ENCODE measurements around the gene MGMT.

Gene MGMT

DNA sequence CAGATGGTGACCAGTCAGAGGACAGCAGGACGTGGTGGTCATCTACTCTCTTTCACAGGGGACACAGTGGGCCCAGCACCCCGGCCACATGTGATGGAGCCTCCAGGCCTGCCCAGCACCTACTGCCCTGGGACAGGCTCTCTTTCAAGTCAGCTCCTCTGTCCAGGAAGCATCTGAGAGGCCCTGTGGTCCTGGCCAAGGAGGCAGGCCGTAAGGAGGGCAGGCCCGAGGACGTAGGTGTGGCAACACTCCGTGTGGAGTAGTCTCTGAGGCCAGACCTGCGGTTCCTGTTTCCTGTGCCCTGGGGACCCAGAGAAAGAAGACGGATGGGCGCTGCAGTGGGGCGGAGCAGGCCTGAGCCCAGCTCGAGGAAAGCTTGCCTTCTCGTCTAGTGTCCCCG, 317.9 kb downstream of the MGMT start:
- H3K27me3 ChIP-seq (ENCODE audit: insufficient read depth, low read length): no peaks in the 10 kb centered on the region
- no peak overlapping the region for H3K4me2 ChIP-seq (ENCODE audit: low read length)
- H3K4me1 ChIP-seq (ENCODE audit: insufficient read depth, low read length, severe bottlenecking): no peaks in the 10 kb centered on the region
- H4K20me1 ChIP-seq (ENCODE audit: insufficient read depth, low read length): no peaks in the 10 kb centered on the region
- no peak overlapping the region for H3K4me3 ChIP-seq (ENCODE audit: low read depth, low read length, poor library complexity, severe bottlenecking)
- H3K9me2 ChIP-seq (ENCODE audit: low read depth, low read length): no peaks in the 10 kb centered on the region
- H3K36me3 ChIP-seq (ENCODE audit: insufficient read depth, low read length): no peaks in the 10 kb centered on the region
- no peaks in the 10 kb centered on the region for H3K9me3 ChIP-seq (ENCODE audit: low read length)
- no peak overlapping the region for H3K9ac ChIP-seq (ENCODE audit: low read length)
- no peak for TF ChIP-seq EZH2 (IDR thresholded peaks at IDR 0.05; ENCODE audit: borderline replicate concordance, low read length)
- TF ChIP-seq, protein P1, sequence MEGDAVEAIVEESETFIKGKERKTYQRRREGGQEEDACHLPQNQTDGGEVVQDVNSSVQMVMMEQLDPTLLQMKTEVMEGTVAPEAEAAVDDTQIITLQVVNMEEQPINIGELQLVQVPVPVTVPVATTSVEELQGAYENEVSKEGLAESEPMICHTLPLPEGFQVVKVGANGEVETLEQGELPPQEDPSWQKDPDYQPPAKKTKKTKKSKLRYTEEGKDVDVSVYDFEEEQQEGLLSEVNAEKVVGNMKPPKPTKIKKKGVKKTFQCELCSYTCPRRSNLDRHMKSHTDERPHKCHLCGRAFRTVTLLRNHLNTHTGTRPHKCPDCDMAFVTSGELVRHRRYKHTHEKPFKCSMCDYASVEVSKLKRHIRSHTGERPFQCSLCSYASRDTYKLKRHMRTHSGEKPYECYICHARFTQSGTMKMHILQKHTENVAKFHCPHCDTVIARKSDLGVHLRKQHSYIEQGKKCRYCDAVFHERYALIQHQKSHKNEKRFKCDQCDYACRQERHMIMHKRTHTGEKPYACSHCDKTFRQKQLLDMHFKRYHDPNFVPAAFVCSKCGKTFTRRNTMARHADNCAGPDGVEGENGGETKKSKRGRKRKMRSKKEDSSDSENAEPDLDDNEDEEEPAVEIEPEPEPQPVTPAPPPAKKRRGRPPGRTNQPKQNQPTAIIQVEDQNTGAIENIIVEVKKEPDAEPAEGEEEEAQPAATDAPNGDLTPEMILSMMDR (IDR thresholded peaks at IDR 0.05; ENCODE audit: low read length): no peak
- H2AFZ ChIP-seq (ENCODE audit: low read length): no peak overlapping the region
- no peak overlapping the region for H3K27ac ChIP-seq (ENCODE audit: low read depth, low read length, poor library complexity, severe bottlenecking)
- no peaks in the 10 kb centered on the region for H3K79me2 ChIP-seq (ENCODE audit: insufficient read depth, low read length)
- no peaks in the 10 kb centered on the region for H3F3A ChIP-seq (ENCODE audit: insufficient read depth, low read length)

- Histone ChIP-seq H3K9me2 (ENCODE audit: low read depth, low read length) (no peaks in the 10 kb centered on the region), H3K9ac (ENCODE audit: low read length) (no peak overlapping the region), H3K36me3 (ENCODE audit: insufficient read depth, low read length) (no peaks in the 10 kb centered on the region), H3K4me3 (ENCODE audit: low read depth, low read length, poor library complexity, severe bottlenecking) (no peak overlapping the region), H3K79me2 (ENCODE audit: insufficient read depth, low read length) (no peaks in the 10 kb centered on the region), H3K9me3 (ENCODE audit: low read length) (no peaks in the 10 kb centered on the region), H3K27ac (ENCODE audit: low read depth, low read length, poor library complexity, severe bottlenecking) (no peak overlapping the region), H3K27me3 (ENCODE audit: insufficient read depth, low read length) (no peaks in the 10 kb centered on the region), H4K20me1 (ENCODE audit: insufficient read depth, low read length) (no peaks in the 10 kb centered on the region), H3F3A (ENCODE audit: insufficient read depth, low read length) (no peaks in the 10 kb centered on the region), H3K4me1 (ENCODE audit: insufficient read depth, low read length, severe bottlenecking) (no peaks in the 10 kb centered on the region), H2AFZ (ENCODE audit: low read length) (no peak overlapping the region), H3K4me2 (ENCODE audit: low read length) (no peak overlapping the region)
- no peak for TF ChIP-seq EZH2 (IDR thresholded peaks at IDR 0.05; ENCODE audit: borderline replicate concordance, low read length)
- TF ChIP-seq, protein P1 (IDR thresholded peaks at IDR 0.05; ENCODE audit: low read length): no peak
Measured at GRCh38 chr10:129785536-129785981, 318.5 kb downstream of the MGMT start.

DNA sequence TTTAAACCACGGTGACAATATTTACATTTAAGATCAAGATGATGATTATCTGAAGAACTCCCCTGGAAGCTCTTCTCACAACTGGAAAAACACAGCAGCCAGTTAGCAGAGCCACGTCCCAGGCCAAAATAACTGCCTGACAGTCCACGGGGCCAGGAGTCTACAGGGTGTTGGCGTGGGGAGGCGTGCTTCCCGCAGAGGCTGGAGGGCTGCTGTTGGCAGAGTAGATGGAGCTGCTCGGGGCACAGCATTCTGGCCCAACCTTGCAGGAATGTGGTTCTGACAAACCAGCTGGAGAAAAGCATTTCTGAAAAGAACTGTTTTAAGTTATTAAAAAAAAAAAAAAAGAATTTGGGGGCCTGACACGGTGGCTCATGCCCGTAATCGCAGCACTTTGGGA, 319.2 kb downstream of the MGMT start:
- Histone ChIP-seq H3K27ac (ENCODE audit: low read depth, low read length, poor library complexity, severe bottlenecking) (no peak overlapping the region), H3K4me2 (ENCODE audit: low read length) (no peak overlapping the region), H3K4me1 (ENCODE audit: insufficient read depth, low read length, severe bottlenecking) (no peaks in the 10 kb centered on the region), H3K36me3 (ENCODE audit: insufficient read depth, low read length) (no peaks in the 10 kb centered on the region), H3K9me3 (ENCODE audit: low read length) (no peaks in the 10 kb centered on the region), H2AFZ (ENCODE audit: low read length) (no peak overlapping the region), H4K20me1 (ENCODE audit: insufficient read depth, low read length) (no peaks in the 10 kb centered on the region), H3F3A (ENCODE audit: insufficient read depth, low read length) (no peaks in the 10 kb centered on the region), H3K79me2 (ENCODE audit: insufficient read depth, low read length) (no peaks in the 10 kb centered on the region), H3K9me2 (ENCODE audit: low read depth, low read length) (no peaks in the 10 kb centered on the region), H3K9ac (ENCODE audit: low read length) (no peak overlapping the region), H3K27me3 (ENCODE audit: insufficient read depth, low read length) (no peaks in the 10 kb centered on the region), H3K4me3 (ENCODE audit: low read depth, low read length, poor library complexity, severe bottlenecking) (no peak overlapping the region)
- TF ChIP-seq, protein P1 (IDR thresholded peaks at IDR 0.05; ENCODE audit: low read length): no peak
- no peak for TF ChIP-seq EZH2 (IDR thresholded peaks at IDR 0.05; ENCODE audit: borderline replicate concordance, low read length)

Measured in OCI-LY1 (cell line).